ENCODE data around the gene FOXA1.
"Not testable (repeated sequence)": the region's sequence is repeated elsewhere in the genome, so short reads cannot be mapped to it uniquely, and the experiment has no call there.

FOXA1 gene

GRCh38 chr14:37588956-37589714 lies 5.9 kb downstream of the FOXA1 start:
- DNase-seq, result no peak

- no peak for DNase-seq
Observed at GRCh38 chr14:37588667-37588955, 6.4 kb downstream of the FOXA1 start.

GRCh38 chr14:37587881-37588666 lies 7.0 kb downstream of the FOXA1 start:
- no peak for DNase-seq

GRCh38 chr14:37587131-37587803 lies 7.8 kb downstream of the FOXA1 start:
- no peak for DNase-seq

DNA sequence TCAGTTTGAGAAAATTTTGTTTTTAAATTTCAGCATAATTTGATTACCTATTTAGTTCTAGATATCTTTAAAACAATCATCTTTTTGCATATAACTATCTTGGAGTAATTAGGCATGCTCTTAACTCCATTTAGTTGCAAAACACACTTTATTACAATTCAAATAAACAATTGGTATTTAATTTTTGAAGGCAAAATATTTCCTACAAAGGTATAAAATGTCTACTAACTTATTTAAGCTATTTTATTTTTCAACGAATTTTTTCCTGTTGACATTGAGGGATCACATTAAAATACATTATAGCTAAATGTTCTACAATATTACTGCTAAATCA lies 8.3 kb downstream of the FOXA1 start:
- no peak for DNase-seq

- no peak for DNase-seq
Observed at GRCh38 chr14:37585971-37586796, 8.9 kb downstream of the FOXA1 start.

GRCh38 chr14:37585101-37585511 lies 9.9 kb downstream of the FOXA1 start:
- DNase-seq, result no peak

DNA sequence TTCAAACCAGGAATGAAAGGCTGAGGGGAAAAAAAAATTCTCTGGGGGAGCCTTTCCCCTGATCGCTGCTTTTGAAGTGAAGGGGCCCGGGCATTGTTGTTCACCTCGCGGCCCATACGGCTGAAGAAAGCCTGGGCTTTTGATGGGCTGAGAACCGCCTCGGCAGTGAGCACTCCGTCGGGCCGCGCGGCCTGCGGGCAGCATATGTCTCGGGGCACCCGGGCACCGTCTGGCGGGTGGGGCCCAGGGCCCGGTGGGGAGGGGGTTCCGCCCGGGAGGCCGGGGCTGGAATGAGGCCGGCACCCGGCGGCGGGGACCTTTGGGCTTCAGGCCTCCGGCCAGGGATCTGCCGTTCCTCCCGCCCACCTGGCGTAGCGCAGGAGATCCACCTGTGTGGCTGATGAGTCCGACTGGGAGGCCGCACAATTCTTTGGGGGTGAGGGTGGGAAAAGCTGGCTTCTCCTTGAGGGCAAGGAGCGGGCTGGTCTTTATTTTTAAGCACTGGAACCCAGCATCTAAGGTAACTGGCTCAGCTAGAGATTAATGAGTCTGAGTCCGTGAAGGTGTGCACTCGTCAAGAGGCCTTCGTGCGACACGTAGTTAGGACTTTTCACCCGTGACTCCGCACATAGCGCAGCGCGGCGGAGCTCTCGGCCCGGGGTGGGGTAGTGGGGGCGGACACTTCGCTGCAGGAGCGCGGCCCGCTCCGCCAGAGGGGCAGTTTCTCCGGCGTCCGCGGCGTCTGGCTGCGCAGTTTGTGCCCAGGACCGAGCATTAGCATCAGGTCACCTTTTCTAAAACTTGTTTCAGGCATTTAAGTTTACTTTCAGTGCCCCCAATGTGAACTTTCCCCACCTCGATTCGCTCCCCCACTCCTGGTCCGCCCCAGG lies 10.6 kb downstream of the FOXA1 start:
- DNase-seq, result no peak

DNA sequence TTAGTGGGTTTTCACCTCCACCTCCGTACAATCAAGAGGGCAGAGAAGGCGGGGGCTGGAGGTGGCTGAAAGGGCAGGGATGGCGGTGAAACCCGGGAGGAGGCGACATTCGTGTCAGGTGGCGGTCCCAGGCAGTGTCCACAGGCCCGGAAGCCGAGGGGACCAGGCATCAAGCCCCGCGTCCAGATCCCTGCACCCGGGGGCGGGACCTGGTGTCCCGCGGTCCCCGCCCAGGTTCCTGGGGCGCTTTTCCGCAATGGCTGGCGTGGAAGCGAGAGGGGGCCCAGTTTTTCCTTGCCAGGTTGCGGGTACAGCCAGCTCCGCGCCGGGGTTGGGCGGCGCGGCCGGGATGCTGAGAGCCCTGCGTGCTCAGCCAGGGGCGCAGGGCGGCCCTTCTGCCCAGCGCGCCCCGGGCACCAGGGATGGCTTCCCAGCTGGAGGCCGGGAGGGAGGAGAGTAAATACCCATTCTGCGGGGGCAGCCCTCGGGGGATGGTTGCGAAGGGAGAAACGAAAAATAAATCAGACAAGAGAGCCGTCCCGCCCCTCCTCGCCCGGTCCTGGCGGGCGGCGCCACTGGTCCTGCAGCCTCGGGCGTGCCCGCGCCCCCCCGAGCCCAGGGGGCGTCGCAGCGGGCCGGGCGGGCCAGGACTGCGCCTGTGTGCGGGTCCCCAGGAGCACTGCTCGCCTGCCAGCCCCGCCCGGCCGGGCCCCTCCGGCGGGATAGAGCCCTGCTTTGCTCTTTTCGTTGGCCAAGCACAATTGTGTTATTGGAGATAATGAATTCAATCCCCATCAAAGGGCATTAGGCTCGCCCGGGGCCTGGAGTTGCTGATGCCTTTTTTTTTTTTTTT lies 11.5 kb downstream of the FOXA1 start:
- DNase-seq, result no peak

- DNase-seq, result no peak
Observed at GRCh38 chr14:37580146-37580545, 14.9 kb downstream of the FOXA1 start.

DNA sequence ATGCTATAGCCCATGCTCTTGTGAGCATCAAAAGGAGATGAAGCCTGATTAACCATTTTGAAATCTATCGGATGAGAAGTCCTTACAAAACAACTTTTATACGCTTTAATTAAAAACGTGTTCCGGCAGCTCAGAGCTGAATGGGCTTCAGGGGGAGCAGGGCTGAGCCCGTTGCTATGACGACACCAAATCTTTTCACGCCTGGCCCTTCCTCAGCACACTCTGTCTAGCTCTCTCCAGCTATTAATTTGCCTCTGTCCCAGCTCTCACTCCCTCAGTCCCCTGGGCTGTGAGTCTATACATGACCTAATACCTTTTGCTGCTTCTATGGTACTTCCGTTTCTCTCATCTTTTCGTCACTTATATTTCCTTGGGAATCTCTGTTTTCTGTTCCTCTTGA lies 15.8 kb downstream of the FOXA1 start:
- DNase-seq, result no peak

- no peak for DNase-seq
Observed at GRCh38 chr14:37573356-37573755, 21.7 kb downstream of the FOXA1 start.

GRCh38 chr14:37571391-37571790 lies 23.7 kb downstream of the FOXA1 start:
- DNase-seq, result no peak

GRCh38 chr14:37569729-37570128 lies 25.3 kb downstream of the FOXA1 start:
- DNase-seq, result no peak

DNA sequence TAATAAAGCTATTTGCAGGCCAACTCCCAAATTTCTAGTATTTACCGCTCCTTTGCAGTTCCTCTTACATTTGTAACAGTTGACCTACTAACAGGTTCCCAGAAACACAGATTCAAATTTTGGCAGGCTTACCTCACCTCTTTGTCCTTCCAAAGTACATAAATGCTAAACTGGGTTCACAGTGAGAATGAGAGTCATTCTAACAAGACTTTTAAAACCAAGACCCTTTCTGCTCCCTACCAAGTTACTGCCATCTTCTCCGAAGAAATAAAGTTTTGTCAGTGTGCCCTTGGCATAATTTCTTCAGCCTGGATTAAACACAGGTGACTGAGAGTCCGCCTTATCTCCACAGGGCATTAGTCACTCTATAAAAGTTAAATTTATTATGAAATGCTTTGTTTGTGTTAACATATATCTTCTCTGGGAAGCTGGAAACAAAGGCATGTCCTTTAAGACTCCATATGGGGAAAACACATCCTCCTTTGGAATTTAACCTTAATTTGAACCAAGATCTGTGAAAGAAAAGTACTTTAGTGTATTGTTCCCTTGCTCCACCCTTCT lies 28.2 kb downstream of the FOXA1 start:
- DNase-seq, result no peak

DNA sequence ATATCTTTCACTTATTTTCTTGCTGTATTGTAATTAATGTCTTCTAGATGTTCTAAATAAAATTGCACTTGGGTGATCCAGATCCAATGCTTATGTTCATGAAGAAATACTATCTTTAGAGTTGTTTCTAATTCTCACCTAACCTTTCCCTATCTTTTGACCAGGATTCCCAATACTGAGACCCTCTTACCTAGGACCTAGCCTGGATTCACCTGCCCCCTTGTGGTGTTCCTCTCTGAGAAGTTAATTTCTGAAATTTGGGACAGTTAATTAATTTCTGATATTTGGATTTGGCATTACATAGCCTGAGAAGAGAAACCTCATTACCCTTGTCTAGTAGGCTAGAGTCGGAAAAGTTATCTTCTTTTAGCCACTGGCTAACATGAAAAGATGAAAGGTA lies 29.5 kb downstream of the FOXA1 start:
- DNase-seq, result no peak

- no peak for DNase-seq
Observed at GRCh38 chr14:37563189-37563588, 31.9 kb downstream of the FOXA1 start.

GRCh38 chr14:37559386-37559785 lies 35.7 kb downstream of the FOXA1 start:
- no peak for DNase-seq

GRCh38 chr14:37558740-37559139 lies 36.3 kb downstream of the FOXA1 start:
- no peak for DNase-seq

DNA sequence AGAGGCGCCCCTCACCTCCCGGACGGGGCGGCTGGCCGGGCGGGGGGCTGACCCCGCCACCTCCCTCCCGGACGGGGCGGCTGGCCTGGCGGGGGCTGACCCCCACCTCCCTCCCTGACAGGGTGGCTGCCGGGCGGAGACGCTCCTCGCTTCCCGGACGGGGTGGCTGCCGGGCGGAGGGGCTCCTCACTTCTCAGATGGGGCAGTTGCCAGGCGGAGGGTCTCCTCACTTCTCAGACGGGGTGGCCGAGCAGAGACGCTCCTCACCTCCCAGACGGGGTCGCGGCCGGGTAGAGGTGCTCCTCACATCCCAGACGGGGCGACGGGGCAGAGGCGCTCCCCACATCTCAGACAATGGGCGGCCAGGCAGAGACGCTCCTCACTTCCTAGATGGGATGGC lies 39.5 kb downstream of the FOXA1 start:
- DNase-seq, result not testable (repeated sequence)
